HG03159 (cell line): ENCODE measurements around the gene ENO3.

Experiments used
- ATAC-seq: cut with Tn5 transposase; IDR thresholded peaks from one replicate; pipeline ENCODE4 v1.9.1; 2021; ENCODE audit warnings: mild to moderate bottlenecking, moderate library complexity; ENCODE audit not compliant: unreplicated experiment

The ENO3 gene

GRCh38 chr17:4972322-4972721 is 21.4 kb downstream of the ENO3 start:
- ATAC-seq: no peak

GRCh38 chr17:4972752-4973151 is 21.8 kb downstream of the ENO3 start:
- no peak for ATAC-seq

- ATAC-seq: no peak
Measured at GRCh38 chr17:4973256-4974114, 22.6 kb downstream of the ENO3 start.

- ATAC-seq: no peak
Measured at GRCh38 chr17:4974115-4974670, 23.3 kb downstream of the ENO3 start.

GRCh38 chr17:4978726-4979125 is 27.8 kb downstream of the ENO3 start:
- no peak for ATAC-seq

- ATAC-seq: no peak
Measured at GRCh38 chr17:4980644-4981216, 29.8 kb downstream of the ENO3 start.

GRCh38 chr17:4982305-4982704 is 31.4 kb downstream of the ENO3 start:
- no peak for ATAC-seq

GRCh38 chr17:4986403-4986802 is 35.5 kb downstream of the ENO3 start:
- no peak for ATAC-seq

GRCh38 chr17:4986951-4987766 is 36.2 kb downstream of the ENO3 start, which contains the start of gene CAMTA2:
TSS of gene CAMTA2 (minus strand) at chr17:4987675. CDS start at chr17:4986222, 1,453 bp downstream.
- peak; percentile 73 for ATAC-seq

GRCh38 chr17:4987767-4988567 is 37.0 kb downstream of the ENO3 start:
- ATAC-seq: no peak

- ATAC-seq: no peak
Measured at GRCh38 chr17:4994081-4994595, 43.2 kb downstream of the ENO3 start.

GRCh38 chr17:4997302-4998026 is 46.5 kb downstream of the ENO3 start, which contains the start of the genes INCA1 and KIF1C:
TSS of gene INCA1 (minus strand) at chr17:4997522. CDS start at chr17:4994437, 3,085 bp downstream.
TSS of gene KIF1C (plus strand) at chr17:4997950. CDS start at chr17:5000247, 2,297 bp downstream.
- ATAC-seq: peak; percentile 91

GRCh38 chr17:4998027-4998731 is 47.3 kb downstream of the ENO3 start:
- no peak for ATAC-seq

- ATAC-seq: no peak
Measured at GRCh38 chr17:4998732-4999429, 48.0 kb downstream of the ENO3 start.

GRCh38 chr17:4999430-5000093 is 48.6 kb downstream of the ENO3 start:
- ATAC-seq: no peak

- ATAC-seq: no peak
Measured at GRCh38 chr17:5000237-5000639, 49.3 kb downstream of the ENO3 start.

GRCh38 chr17:5002121-5002788 is 51.3 kb downstream of the ENO3 start:
- ATAC-seq: no peak
